ENCODE measurements around the gene NACAD.

DNA sequence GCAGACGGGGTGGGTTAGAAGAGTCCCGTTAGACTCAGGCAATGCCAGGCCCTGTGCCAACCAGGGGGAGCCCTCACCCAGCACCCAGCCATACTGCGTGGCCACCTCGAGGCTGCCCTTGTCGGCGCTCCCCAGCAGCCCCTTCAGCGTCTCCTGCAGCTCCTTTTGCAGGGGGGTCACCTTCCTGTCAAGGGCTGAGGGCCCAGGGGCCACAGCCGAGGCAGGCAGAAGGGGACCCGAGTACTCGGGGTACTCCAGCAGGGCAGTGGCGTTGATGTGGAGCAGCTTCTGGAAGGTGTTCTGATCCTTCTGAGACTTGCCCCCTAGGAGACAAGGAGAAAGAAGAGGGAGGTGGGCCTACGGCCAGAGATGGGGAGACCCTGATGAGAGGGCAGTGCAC lies 13.0 kb upstream of the NACAD start:
- TF ChIP-seq, protein P1, sequence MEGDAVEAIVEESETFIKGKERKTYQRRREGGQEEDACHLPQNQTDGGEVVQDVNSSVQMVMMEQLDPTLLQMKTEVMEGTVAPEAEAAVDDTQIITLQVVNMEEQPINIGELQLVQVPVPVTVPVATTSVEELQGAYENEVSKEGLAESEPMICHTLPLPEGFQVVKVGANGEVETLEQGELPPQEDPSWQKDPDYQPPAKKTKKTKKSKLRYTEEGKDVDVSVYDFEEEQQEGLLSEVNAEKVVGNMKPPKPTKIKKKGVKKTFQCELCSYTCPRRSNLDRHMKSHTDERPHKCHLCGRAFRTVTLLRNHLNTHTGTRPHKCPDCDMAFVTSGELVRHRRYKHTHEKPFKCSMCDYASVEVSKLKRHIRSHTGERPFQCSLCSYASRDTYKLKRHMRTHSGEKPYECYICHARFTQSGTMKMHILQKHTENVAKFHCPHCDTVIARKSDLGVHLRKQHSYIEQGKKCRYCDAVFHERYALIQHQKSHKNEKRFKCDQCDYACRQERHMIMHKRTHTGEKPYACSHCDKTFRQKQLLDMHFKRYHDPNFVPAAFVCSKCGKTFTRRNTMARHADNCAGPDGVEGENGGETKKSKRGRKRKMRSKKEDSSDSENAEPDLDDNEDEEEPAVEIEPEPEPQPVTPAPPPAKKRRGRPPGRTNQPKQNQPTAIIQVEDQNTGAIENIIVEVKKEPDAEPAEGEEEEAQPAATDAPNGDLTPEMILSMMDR (IDR thresholded peaks at IDR 0.05), result no peak
- TF ChIP-seq POLR2A (IDR thresholded peaks at IDR 0.05), result no peak
